GM13977 (cell line): ENCODE data around the gene SLC4A7.
A peak's percentile ranks its signal among the peaks of the same experiment; 100 is the strongest.
"Not testable (repeated sequence)": the region's sequence is repeated elsewhere in the genome, so short reads cannot be mapped to it uniquely, and the experiment has no call there.

Experiments used
- DNase-seq: peaks from one replicate; pipeline ENCODE4 v3.0.0; 2012; ENCODE audit warnings: low spot score
- in situ Hi-C: fragments of 300-500 bp; cut with MboI; formaldehyde crosslinking; loops from one replicate; pipeline ENCODE4 v1.12.0; 2022; ENCODE audit warnings: low sequenced_read_pairs, low pct_unique_long_range_greater_than_20kb, mixed read lengths, inconsistent platforms; ENCODE audit not compliant: unreplicated experiment
- TF ChIP-seq, protein P1 (sequence below): IDR thresholded peaks from 2 replicates; pipeline ENCODE4 v1.5.1; 2012; ENCODE audit warnings: mild to moderate bottlenecking, control low read depth; ENCODE audit not compliant: insufficient read depth; ENCODE audit errors: extremely low read depth, missing control alignments

Gene SLC4A7

GRCh38 chr3:27340534-27340933 lies 143.7 kb downstream of the SLC4A7 start:
- TF ChIP-seq, protein P1, sequence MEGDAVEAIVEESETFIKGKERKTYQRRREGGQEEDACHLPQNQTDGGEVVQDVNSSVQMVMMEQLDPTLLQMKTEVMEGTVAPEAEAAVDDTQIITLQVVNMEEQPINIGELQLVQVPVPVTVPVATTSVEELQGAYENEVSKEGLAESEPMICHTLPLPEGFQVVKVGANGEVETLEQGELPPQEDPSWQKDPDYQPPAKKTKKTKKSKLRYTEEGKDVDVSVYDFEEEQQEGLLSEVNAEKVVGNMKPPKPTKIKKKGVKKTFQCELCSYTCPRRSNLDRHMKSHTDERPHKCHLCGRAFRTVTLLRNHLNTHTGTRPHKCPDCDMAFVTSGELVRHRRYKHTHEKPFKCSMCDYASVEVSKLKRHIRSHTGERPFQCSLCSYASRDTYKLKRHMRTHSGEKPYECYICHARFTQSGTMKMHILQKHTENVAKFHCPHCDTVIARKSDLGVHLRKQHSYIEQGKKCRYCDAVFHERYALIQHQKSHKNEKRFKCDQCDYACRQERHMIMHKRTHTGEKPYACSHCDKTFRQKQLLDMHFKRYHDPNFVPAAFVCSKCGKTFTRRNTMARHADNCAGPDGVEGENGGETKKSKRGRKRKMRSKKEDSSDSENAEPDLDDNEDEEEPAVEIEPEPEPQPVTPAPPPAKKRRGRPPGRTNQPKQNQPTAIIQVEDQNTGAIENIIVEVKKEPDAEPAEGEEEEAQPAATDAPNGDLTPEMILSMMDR = no peak
- in situ Hi-C loops = no loop called here
- no peak for DNase-seq

- in situ Hi-C loops = no loop called here
- TF ChIP-seq, protein P1 = no peak
- no peak for DNase-seq
Observed at GRCh38 chr3:27335571-27335970, 148.6 kb downstream of the SLC4A7 start.

- DNase-seq = no peak
- in situ Hi-C loops = no loop called here
- TF ChIP-seq, protein P1 = no peak
Observed at GRCh38 chr3:27333843-27334242, 150.3 kb downstream of the SLC4A7 start.

- in situ Hi-C loops, DNase-seq: not testable (repeated sequence)
Observed at GRCh38 chr3:27328982-27329762, 155.0 kb downstream of the SLC4A7 start.

- in situ Hi-C loops = no loop called here
- no peak for DNase-seq
- TF ChIP-seq, protein P1 = no peak
Observed at GRCh38 chr3:27326629-27327545, 157.3 kb downstream of the SLC4A7 start.

DNA sequence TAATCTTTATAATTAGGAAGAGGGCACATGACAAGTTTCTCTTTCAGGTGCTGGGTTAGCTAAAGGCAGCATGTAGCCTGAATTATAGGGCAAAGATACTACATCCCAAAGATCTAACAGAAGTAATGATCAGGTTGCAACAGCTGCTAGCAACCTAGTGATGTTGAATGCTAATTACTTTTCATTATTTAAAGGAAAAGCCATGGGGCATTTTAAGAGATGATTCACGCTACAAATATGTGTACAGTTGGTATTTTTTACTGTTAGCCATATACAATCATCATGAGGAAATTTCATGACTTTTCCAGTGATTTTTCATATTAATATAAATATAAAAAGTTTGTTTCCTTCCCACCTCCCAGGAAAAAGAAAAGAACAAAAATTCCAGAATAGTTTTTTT lies 158.0 kb downstream of the SLC4A7 start:
- TF ChIP-seq, protein P1 = no peak
- in situ Hi-C loops = no loop called here
- no peak for DNase-seq

- no peak for DNase-seq
- in situ Hi-C loops = no loop called here
Observed at GRCh38 chr3:27325419-27325818, 158.8 kb downstream of the SLC4A7 start.

More at GRCh38 chr3:27325419-27325818, 158.8 kb downstream of the SLC4A7 start:
- TF ChIP-seq, protein P1 = peak; percentile 4
